ENCODE data around the gene ZHX3.

Gene ZHX3

GRCh38 chr20:41275301-41275731 is 42.2 kb downstream of the ZHX3 start:
- no peaks in the 10 kb centered on the region for H3K36me3 ChIP-seq (replicated peaks in 1 of 2; ENCODE audit: control insufficient read depth in 2 of 2, insufficient read depth in 2 of 2, low read length in 2 of 2)
- H2BK5ac ChIP-seq (ENCODE audit: low read length), result no peak overlapping the region
- no peaks in the 10 kb centered on the region for H3K27me3 ChIP-seq (ENCODE audit: control insufficient read depth in 3 of 3, insufficient read depth in 3 of 3, low read depth in 1 of 3, low read length in 3 of 3)
- H3K4me1 ChIP-seq (ENCODE audit: control insufficient read depth in 2 of 2, insufficient read depth in 1 of 2, low read depth in 1 of 2, low read length in 2 of 2), result peaks cover 0 to 6% of the 10 kb centered on the region in 2 donors
- no peak overlapping the region for H2BK120ac ChIP-seq (ENCODE audit: low read depth, low read length)
- no peak overlapping the region for H3K23ac ChIP-seq (ENCODE audit: low read depth, low read length, poor library complexity)
- no peak overlapping the region for H4K8ac ChIP-seq (ENCODE audit: low read depth, low read length)
- H4K91ac ChIP-seq (ENCODE audit: low read depth, low read length, poor library complexity), result no peak overlapping the region
- H3K18ac ChIP-seq (ENCODE audit: low read length), result no peak overlapping the region
- no peak overlapping the region for H2AFZ ChIP-seq (ENCODE audit: low read length)
- no peaks in the 10 kb centered on the region for H3K79me1 ChIP-seq (ENCODE audit: low read depth, low read length)
- no CpG with 5 or more reads among the region's 4 CpGs for WGBS, 2 donors (ENCODE audit: extremely low coverage in 2 of 2, insufficient read length in 2 of 2, insufficient replicate concordance in 1 of 2)
- H3K9ac ChIP-seq (ENCODE audit: low read depth, low read length, poor library complexity), result no peak overlapping the region
- H3K9me3 ChIP-seq (replicated peaks in 1 of 2; ENCODE audit: control insufficient read depth in 2 of 2, insufficient read depth in 1 of 2, low read depth in 1 of 2, low read length in 2 of 2), result no peaks in the 10 kb centered on the region
- no peak for DNase-seq (ENCODE audit: low spot score)
- no peak overlapping the region for H3K4me2 ChIP-seq (ENCODE audit: insufficient read depth, low read length, poor library complexity, severe bottlenecking)
- no peak overlapping the region for H3K27ac ChIP-seq (replicated peaks; ENCODE audit: low read length)
- no peak overlapping the region for H2BK12ac ChIP-seq (ENCODE audit: low read length)
- no peak overlapping the region for H2BK15ac ChIP-seq (ENCODE audit: low read length)
- no peak overlapping the region for H3K4me3 ChIP-seq (ENCODE audit: low read length in 2 of 2)
- H2AK5ac ChIP-seq (ENCODE audit: low read depth, low read length), result no peak overlapping the region
- H3K14ac ChIP-seq (ENCODE audit: low read length), result no peak overlapping the region
- H3K4ac ChIP-seq (ENCODE audit: low read length), result no peak overlapping the region

- Histone ChIP-seq H2AFZ (ENCODE audit: low read length) (no peak overlapping the region), H3K27ac (replicated peaks; ENCODE audit: low read length) (no peak overlapping the region), H2BK5ac (ENCODE audit: low read length) (no peak overlapping the region), H2BK12ac (ENCODE audit: low read length) (no peak overlapping the region), H3K23ac (ENCODE audit: low read depth, low read length, poor library complexity) (no peak overlapping the region), H3K36me3 (replicated peaks in 1 of 2; ENCODE audit: control insufficient read depth in 2 of 2, insufficient read depth in 2 of 2, low read length in 2 of 2) (no peaks in the 10 kb centered on the region), H3K27me3 (ENCODE audit: control insufficient read depth in 3 of 3, insufficient read depth in 3 of 3, low read depth in 1 of 3, low read length in 3 of 3) (no peaks in the 10 kb centered on the region), H3K14ac (ENCODE audit: low read length) (no peak overlapping the region), H3K4me1 (ENCODE audit: control insufficient read depth in 2 of 2, insufficient read depth in 1 of 2, low read depth in 1 of 2, low read length in 2 of 2) (peaks cover 0 to 6% of the 10 kb centered on the region in 2 donors), H2BK120ac (ENCODE audit: low read depth, low read length) (no peak overlapping the region), H3K9ac (ENCODE audit: low read depth, low read length, poor library complexity) (no peak overlapping the region), H3K4me2 (ENCODE audit: insufficient read depth, low read length, poor library complexity, severe bottlenecking) (no peak overlapping the region), H3K9me3 (replicated peaks in 1 of 2; ENCODE audit: control insufficient read depth in 2 of 2, insufficient read depth in 1 of 2, low read depth in 1 of 2, low read length in 2 of 2) (no peaks in the 10 kb centered on the region), H4K91ac (ENCODE audit: low read depth, low read length, poor library complexity) (no peak overlapping the region), H3K4me3 (ENCODE audit: low read length in 2 of 2) (no peak overlapping the region), H3K4ac (ENCODE audit: low read length) (no peak overlapping the region), H3K79me1 (ENCODE audit: low read depth, low read length) (no peaks in the 10 kb centered on the region), H3K18ac (ENCODE audit: low read length) (no peak overlapping the region), H2BK15ac (ENCODE audit: low read length) (no peak overlapping the region), H4K8ac (ENCODE audit: low read depth, low read length) (no peak overlapping the region), H2AK5ac (ENCODE audit: low read depth, low read length) (no peak overlapping the region)
- DNase-seq (ENCODE audit: low spot score), result no peak
- WGBS, 2 donors (ENCODE audit: extremely low coverage in 2 of 2, insufficient read length in 2 of 2, insufficient replicate concordance in 1 of 2), result no CpG with 5 or more reads among the region's 5 CpGs
These were observed 43.4 kb downstream of the ZHX3 start for GRCh38 chr20:41274152-41274551.

- Histone ChIP-seq H4K91ac (ENCODE audit: low read depth, low read length, poor library complexity) (no peak overlapping the region), H2BK5ac (ENCODE audit: low read length) (no peak overlapping the region), H3K14ac (ENCODE audit: low read length) (no peak overlapping the region), H2AK5ac (ENCODE audit: low read depth, low read length) (no peak overlapping the region), H3K9ac (ENCODE audit: low read depth, low read length, poor library complexity) (no peak overlapping the region), H3K4me1 (ENCODE audit: control insufficient read depth in 2 of 2, insufficient read depth in 1 of 2, low read depth in 1 of 2, low read length in 2 of 2) (peaks cover 0 to 6% of the 10 kb centered on the region in 2 donors), H3K18ac (ENCODE audit: low read length) (no peak overlapping the region), H3K4me3 (ENCODE audit: low read length in 2 of 2) (no peak overlapping the region), H3K79me1 (ENCODE audit: low read depth, low read length) (no peaks in the 10 kb centered on the region), H2BK15ac (ENCODE audit: low read length) (no peak overlapping the region), H2AFZ (ENCODE audit: low read length) (no peak overlapping the region), H4K8ac (ENCODE audit: low read depth, low read length) (no peak overlapping the region), H3K4ac (ENCODE audit: low read length) (no peak overlapping the region), H3K23ac (ENCODE audit: low read depth, low read length, poor library complexity) (no peak overlapping the region), H3K9me3 (replicated peaks in 1 of 2; ENCODE audit: control insufficient read depth in 2 of 2, insufficient read depth in 1 of 2, low read depth in 1 of 2, low read length in 2 of 2) (no peaks in the 10 kb centered on the region), H3K36me3 (replicated peaks in 1 of 2; ENCODE audit: control insufficient read depth in 2 of 2, insufficient read depth in 2 of 2, low read length in 2 of 2) (no peaks in the 10 kb centered on the region), H2BK12ac (ENCODE audit: low read length) (no peak overlapping the region), H3K27ac (replicated peaks; ENCODE audit: low read length) (no peak overlapping the region), H3K27me3 (ENCODE audit: control insufficient read depth in 3 of 3, insufficient read depth in 3 of 3, low read depth in 1 of 3, low read length in 3 of 3) (no peaks in the 10 kb centered on the region), H3K4me2 (ENCODE audit: insufficient read depth, low read length, poor library complexity, severe bottlenecking) (no peak overlapping the region), H2BK120ac (ENCODE audit: low read depth, low read length) (no peak overlapping the region)
- no peak for DNase-seq (ENCODE audit: low spot score)
These were observed 44.1 kb downstream of the ZHX3 start for GRCh38 chr20:41273445-41273844.

- Histone ChIP-seq H3K14ac (ENCODE audit: low read length) (no peak overlapping the region), H4K91ac (ENCODE audit: low read depth, low read length, poor library complexity) (no peak overlapping the region), H3K4me3 (ENCODE audit: low read length in 2 of 2) (no peak overlapping the region), H3K9ac (ENCODE audit: low read depth, low read length, poor library complexity) (no peak overlapping the region), H3K36me3 (replicated peaks in 1 of 2; ENCODE audit: control insufficient read depth in 2 of 2, insufficient read depth in 2 of 2, low read length in 2 of 2) (no peaks in the 10 kb centered on the region), H4K8ac (ENCODE audit: low read depth, low read length) (no peak overlapping the region), H3K23ac (ENCODE audit: low read depth, low read length, poor library complexity) (no peak overlapping the region), H2BK15ac (ENCODE audit: low read length) (no peak overlapping the region), H2AFZ (ENCODE audit: low read length) (no peak overlapping the region), H3K18ac (ENCODE audit: low read length) (no peak overlapping the region), H3K9me3 (replicated peaks in 1 of 2; ENCODE audit: control insufficient read depth in 2 of 2, insufficient read depth in 1 of 2, low read depth in 1 of 2, low read length in 2 of 2) (no peaks in the 10 kb centered on the region), H3K27ac (replicated peaks; ENCODE audit: low read length) (no peak overlapping the region), H2BK5ac (ENCODE audit: low read length) (no peak overlapping the region), H3K27me3 (ENCODE audit: control insufficient read depth in 3 of 3, insufficient read depth in 3 of 3, low read depth in 1 of 3, low read length in 3 of 3) (no peaks in the 10 kb centered on the region), H3K4me2 (ENCODE audit: insufficient read depth, low read length, poor library complexity, severe bottlenecking) (no peak overlapping the region), H2AK5ac (ENCODE audit: low read depth, low read length) (no peak overlapping the region), H3K4ac (ENCODE audit: low read length) (no peak overlapping the region), H3K4me1 (ENCODE audit: control insufficient read depth in 2 of 2, insufficient read depth in 1 of 2, low read depth in 1 of 2, low read length in 2 of 2) (peaks cover 0 to 7% of the 10 kb centered on the region in 2 donors), H3K79me1 (ENCODE audit: low read depth, low read length) (no peaks in the 10 kb centered on the region), H2BK120ac (ENCODE audit: low read depth, low read length) (no peak overlapping the region), H2BK12ac (ENCODE audit: low read length) (no peak overlapping the region)
- no CpG with 5 or more reads among the region's 1 CpG for WGBS, 2 donors (ENCODE audit: extremely low coverage in 2 of 2, insufficient read length in 2 of 2, insufficient replicate concordance in 1 of 2)
- DNase-seq (ENCODE audit: low spot score), result no peak
These were observed 45.2 kb downstream of the ZHX3 start for GRCh38 chr20:41272339-41272738.
